ENCODE measurements around the gene COX19.

DNA sequence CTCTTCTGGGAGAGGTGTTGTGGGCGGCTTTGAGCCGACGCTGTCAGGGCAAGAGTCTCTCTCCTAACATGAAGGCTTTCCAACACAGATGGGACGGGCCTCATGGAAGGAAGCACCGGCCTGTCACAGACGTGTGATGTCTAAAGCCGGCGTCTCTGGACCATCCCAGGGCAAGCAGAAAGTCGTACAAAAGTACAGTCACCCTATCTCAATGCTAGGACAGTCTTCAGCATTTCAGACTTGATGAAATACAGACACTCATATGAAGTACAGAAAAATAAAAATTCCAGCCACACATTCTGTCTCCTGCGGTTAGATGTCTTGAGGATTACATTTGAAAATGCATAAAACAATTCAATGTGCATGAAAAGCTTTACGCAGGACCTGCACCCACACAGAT is 38.2 kb upstream of the COX19 start:
- no peak for TF ChIP-seq POLR2A (IDR thresholded peaks at IDR 0.05; ENCODE audit: extremely low read depth, insufficient read length)
- TF ChIP-seq, protein P1, sequence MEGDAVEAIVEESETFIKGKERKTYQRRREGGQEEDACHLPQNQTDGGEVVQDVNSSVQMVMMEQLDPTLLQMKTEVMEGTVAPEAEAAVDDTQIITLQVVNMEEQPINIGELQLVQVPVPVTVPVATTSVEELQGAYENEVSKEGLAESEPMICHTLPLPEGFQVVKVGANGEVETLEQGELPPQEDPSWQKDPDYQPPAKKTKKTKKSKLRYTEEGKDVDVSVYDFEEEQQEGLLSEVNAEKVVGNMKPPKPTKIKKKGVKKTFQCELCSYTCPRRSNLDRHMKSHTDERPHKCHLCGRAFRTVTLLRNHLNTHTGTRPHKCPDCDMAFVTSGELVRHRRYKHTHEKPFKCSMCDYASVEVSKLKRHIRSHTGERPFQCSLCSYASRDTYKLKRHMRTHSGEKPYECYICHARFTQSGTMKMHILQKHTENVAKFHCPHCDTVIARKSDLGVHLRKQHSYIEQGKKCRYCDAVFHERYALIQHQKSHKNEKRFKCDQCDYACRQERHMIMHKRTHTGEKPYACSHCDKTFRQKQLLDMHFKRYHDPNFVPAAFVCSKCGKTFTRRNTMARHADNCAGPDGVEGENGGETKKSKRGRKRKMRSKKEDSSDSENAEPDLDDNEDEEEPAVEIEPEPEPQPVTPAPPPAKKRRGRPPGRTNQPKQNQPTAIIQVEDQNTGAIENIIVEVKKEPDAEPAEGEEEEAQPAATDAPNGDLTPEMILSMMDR (IDR thresholded peaks at IDR 0.05; ENCODE audit: low read depth, low read length) = no peak

All from NB4 (cell line).